Calu3 (cell line): Measurements from ENCODE around the gene KRTAP10-9. TPM values are rescaled to one million over a fixed set of nuclear protein-coding genes. Genes with fewer than 3 reads are reported as not detected.

ENCODE experiments used
- BruUV-seq: library from RNA; stranded (reverse); fragments of 400-500 nt; replicated peaks from 2 replicates; lab custom pipeline; 2021; lab: Mats Ljungman, UMichigan
- CTCF ChIA-PET: fragments of 300-600 bp; sonication (Branson Sonifier 250); formaldehyde crosslinking; loops from one replicate; lab custom pipeline; 2022; ENCODE audit warnings: antibody characterized with exemption; lab: Charles Lee
- DNase-seq: peaks from one replicate; pipeline ENCODE4 v3.0.0; 2022
- H3K27ac Mint-ChIP-seq: one replicate; pipeline ENCODE4 v1.8.0; 2022; ENCODE audit warnings: mixed read lengths; ENCODE audit not compliant: unreplicated experiment
- H3K27me3 Mint-ChIP-seq: one replicate; pipeline ENCODE4 v1.8.0; 2022; ENCODE audit warnings: mixed read lengths; ENCODE audit not compliant: unreplicated experiment
- H3K36me3 Mint-ChIP-seq: one replicate; pipeline ENCODE4 v1.8.0; 2022; ENCODE audit warnings: mild to moderate bottlenecking, moderate library complexity, mixed read lengths; ENCODE audit not compliant: insufficient read depth, unreplicated experiment
- H3K4me1 Mint-ChIP-seq: one replicate; pipeline ENCODE4 v1.8.0; 2022; ENCODE audit warnings: mild to moderate bottlenecking, low read depth, mixed read lengths; ENCODE audit not compliant: unreplicated experiment
- H3K4me3 Mint-ChIP-seq: one replicate; pipeline ENCODE4 v1.8.0; 2022; ENCODE audit warnings: mild to moderate bottlenecking, low read depth, moderate library complexity, mixed read lengths; ENCODE audit not compliant: unreplicated experiment
- H3K9me3 Mint-ChIP-seq: one replicate; pipeline ENCODE4 v1.8.0; 2022; ENCODE audit warnings: low read depth, mixed read lengths; ENCODE audit not compliant: unreplicated experiment
- intact Hi-C: fragments of 100-400 bp; cut with micrococcal nuclease; formaldehyde crosslinking; loops from one replicate; pipeline ENCODE4 v1.10.0; 2022; ENCODE audit not compliant: unreplicated experiment
- total RNA-seq: library from RNA; stranded (reverse); gene quantifications from 2 replicates; pipeline ENCODE4 v1.2.3, GENCODE V29; 2022
- TF ChIP-seq, protein P1 (sequence below): fragments of 200-600 bp; IDR thresholded peaks from one replicate; pipeline ENCODE4 v1.8.0; 2022; ENCODE audit warnings: antibody characterized with exemption; ENCODE audit not compliant: unreplicated experiment

Gene KRTAP10-9
- total RNA-seq, 1 experiment from 2014 or later, result not detected

DNA sequence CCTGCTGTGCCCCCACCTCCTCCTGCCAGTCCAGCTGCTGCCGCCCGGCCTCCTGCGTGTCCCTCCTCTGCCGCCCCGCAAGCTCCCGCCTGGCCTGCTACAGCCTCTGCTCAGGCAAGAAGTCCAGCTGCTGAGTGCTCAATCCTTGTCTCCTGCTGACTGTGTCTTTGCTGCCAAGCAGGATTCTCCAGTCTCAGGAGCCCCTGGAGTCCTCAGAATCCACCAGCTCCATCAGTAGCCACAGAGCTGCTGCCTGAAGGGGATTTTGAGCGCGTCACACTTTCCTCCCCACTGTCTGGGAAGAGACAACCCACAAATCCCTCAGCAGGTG, 20.3 kb downstream of the KRTAP10-9 start:
- no peak for DNase-seq
- Mint-ChIP-seq H3K4me1 (no peaks in the 10 kb centered on the region), H3K27ac (no peak overlapping the region), H3K4me3 (no peak overlapping the region), H3K27me3 (peaks cover 81% of the 10 kb centered on the region), H3K36me3 (peaks cover 3% of the 10 kb centered on the region), H3K9me3 (peaks cover 8% of the 10 kb centered on the region)
- TF ChIP-seq, protein P1, sequence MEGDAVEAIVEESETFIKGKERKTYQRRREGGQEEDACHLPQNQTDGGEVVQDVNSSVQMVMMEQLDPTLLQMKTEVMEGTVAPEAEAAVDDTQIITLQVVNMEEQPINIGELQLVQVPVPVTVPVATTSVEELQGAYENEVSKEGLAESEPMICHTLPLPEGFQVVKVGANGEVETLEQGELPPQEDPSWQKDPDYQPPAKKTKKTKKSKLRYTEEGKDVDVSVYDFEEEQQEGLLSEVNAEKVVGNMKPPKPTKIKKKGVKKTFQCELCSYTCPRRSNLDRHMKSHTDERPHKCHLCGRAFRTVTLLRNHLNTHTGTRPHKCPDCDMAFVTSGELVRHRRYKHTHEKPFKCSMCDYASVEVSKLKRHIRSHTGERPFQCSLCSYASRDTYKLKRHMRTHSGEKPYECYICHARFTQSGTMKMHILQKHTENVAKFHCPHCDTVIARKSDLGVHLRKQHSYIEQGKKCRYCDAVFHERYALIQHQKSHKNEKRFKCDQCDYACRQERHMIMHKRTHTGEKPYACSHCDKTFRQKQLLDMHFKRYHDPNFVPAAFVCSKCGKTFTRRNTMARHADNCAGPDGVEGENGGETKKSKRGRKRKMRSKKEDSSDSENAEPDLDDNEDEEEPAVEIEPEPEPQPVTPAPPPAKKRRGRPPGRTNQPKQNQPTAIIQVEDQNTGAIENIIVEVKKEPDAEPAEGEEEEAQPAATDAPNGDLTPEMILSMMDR, result no peak
- CTCF ChIA-PET, result no interaction called here
- no TSS peak for BruUV-seq
- intact Hi-C loops, result no loop called here

DNA sequence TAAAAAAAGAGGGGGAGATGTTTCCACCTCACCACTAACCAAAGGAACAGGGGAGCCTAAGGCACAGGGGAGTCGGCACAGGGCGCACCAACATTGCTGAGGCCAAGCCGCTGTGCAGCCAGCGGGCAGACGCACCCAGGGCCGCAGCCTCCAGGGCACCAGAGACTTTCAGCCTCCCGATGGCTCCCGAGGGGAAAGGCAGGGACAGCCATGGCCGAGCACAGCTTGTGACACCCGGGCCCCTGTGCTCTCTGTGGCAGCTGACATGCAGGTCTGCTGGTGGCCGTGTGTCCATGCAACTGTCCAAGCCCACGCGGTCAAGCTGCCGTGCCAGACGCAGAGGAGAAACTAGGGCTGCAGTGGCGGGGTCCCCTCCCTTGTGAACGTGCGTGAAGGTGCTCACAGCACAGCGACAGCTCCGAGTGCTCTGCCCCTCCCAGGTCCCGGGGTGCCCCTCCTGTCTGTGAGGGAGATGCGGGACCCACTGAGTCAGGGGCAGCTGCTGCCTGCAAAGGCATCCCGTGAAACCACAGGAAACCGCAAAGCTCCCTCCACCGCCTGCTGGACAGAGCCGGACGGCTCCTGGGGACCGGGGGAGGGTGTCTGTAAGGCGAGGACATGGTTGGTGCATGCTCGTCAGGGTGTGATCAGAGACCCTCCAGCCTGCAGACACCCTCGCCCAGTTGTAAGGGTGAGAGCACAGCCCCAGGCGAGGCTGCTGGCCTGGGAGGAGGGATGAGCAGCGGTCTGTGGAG, 21.8 kb downstream of the KRTAP10-9 start:
- Mint-ChIP-seq H3K27ac (no peak overlapping the region), H3K4me3 (no peak overlapping the region), H3K9me3 (peaks cover 8% of the 10 kb centered on the region), H3K27me3 (peaks cover 82% of the 10 kb centered on the region), H3K4me1 (no peaks in the 10 kb centered on the region), H3K36me3 (peaks cover 5% of the 10 kb centered on the region)
- CTCF ChIA-PET, result no interaction called here
- intact Hi-C loops, result no loop called here
- no TSS peak for BruUV-seq
- no peak for DNase-seq
- TF ChIP-seq, protein P1, result no peak

DNA sequence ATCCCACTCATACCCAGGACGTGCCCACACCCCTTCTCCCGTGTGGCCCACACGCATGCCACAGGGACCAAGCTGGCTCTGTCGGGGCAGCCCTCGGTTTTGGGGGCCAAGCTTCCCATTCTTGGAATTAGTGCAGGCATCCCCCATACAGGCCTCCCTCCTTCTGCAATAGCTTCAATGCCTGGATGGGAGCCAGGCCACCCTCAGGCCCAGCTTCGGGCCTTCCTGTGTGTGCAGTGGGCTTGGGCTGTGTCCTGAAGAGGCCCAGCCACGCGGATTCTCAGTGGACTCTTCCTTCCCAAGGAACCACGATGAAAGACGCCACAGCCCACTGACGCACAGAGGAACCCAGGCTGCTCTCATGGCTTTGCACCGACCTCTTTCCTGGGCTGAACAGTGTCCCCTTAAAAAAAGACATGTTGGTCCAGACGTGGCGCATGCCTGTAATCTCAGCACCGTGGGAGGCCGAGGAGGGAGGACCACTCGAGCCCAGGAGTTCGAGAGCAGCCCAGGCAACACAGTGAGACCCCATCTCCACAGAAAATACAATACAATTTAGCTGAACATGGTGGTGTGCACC, 22.7 kb downstream of the KRTAP10-9 start:
- H3K4me1 Mint-ChIP-seq, result no peaks in the 10 kb centered on the region
- peaks cover 83% of the 10 kb centered on the region for H3K27me3 Mint-ChIP-seq
- no peak for DNase-seq
- intact Hi-C loops, result no loop called here
- H3K9me3 Mint-ChIP-seq, result peaks cover 5% of the 10 kb centered on the region
- no peak overlapping the region for H3K27ac Mint-ChIP-seq
- H3K36me3 Mint-ChIP-seq, result peaks cover 7% of the 10 kb centered on the region
- CTCF ChIA-PET, result no interaction called here
- TF ChIP-seq, protein P1, result no peak
- BruUV-seq, result no TSS peak
- H3K4me3 Mint-ChIP-seq, result no peak overlapping the region

DNA sequence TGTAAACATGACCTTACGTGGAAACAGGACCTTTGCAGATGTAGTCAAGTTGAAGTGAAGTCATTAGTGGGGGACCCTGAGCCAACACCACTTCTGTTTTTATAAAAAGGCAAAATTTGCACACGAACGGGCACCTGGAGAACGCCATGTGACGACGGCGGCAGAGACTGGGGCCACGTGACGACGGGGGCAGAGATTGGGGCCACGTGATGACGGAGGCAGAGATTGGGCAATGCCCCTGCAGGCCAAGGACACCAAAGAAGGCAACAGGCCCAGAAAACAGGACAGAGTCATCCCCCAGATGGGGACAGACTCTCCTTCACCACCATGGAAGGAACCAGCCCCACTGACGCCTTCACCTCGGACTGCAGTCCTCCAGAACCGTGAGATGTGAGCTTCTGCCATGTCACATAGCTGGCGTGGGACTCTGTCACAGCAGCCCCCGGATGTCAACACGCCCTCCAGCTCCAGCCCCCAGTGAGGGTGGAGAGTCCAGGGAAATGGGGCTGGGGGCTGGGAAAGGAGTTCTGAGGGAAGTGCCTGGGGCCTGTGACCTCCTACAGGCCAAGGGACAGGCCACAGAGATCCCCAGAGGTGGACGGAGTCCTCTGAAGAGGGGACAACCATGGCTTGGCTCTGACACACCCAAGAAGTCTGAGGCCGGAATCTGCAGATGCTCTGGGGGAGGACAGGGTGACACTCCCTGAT, 23.5 kb downstream of the KRTAP10-9 start:
- Mint-ChIP-seq H3K9me3 (no peaks in the 10 kb centered on the region), H3K36me3 (peaks cover 7% of the 10 kb centered on the region), H3K27ac (no peak overlapping the region), H3K4me1 (no peaks in the 10 kb centered on the region), H3K4me3 (no peak overlapping the region), H3K27me3 (peaks cover 80% of the 10 kb centered on the region)
- DNase-seq, result no peak
- intact Hi-C loops, result no loop called here
- BruUV-seq, result no TSS peak
- CTCF ChIA-PET, result no interaction called here
- TF ChIP-seq, protein P1, result no peak
